Renal cortical epithelial cell (primary cell): ENCODE data around the gene IL31RA. TPM values are rescaled to one million over a fixed set of nuclear protein-coding genes. Genes with fewer than 3 reads are reported as not detected.
"Not testable (repeated sequence)": the region's sequence is repeated elsewhere in the genome, so short reads cannot be mapped to it uniquely, and the experiment has no call there.

Source experiments
- DNase-seq: peaks from one replicate; pipeline ENCODE4 v3.0.0-alpha.2; 2011; ENCODE audit warnings: low read depth
- total RNA-seq: library from RNA; depleted of rRNA; stranded (reverse); fragments of >200 nt; gene quantifications from 2 replicates; pipeline ENCODE4 v1.2.3, GENCODE V29; 2014

The IL31RA gene
- 1.0 and 1.2 TPM in 2 replicates for total RNA-seq

DNA sequence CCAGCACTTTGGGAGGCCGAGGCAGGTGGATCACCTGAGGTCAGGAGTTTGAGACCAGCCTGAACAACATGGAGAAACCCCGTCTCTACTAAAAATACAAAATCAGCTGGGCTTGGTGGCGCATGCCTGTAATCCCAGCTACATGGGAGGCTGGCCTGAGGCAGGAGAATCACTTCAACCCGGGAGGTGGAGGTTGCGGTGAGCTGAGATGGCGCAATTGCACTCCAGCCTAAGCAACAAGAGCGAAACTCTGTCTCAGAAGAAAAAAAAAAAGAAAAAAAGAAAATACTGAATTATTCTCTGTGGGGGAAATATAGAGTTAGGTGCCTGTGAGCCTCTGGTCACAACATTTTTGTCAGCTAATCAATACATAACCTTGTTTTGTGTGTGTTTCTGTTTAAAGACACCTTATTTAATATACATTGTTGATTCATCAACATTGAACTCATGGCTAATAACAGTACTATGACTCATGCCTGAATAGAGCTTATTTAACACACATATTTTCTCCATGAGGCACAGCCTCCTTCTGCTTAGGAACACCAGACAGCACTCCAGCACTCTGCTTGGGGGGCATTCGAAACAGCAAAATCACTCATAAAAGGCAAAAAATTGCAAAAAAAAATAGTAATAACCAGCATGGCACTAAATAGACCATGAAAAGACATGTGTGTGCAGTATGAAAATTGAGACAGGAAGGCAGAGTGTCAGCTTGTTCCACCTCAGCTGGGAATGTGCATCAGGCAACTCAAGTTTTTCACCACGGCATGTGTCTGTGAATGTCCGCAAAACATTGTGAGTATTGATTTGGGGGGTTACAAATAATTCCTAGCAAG is at the start of gene IL31RA:
IL31RA (plus strand) TSS at position 519 of the 836 bp plus-strand sequence; CDS start at position 733, 214 bp downstream.
- peak; percentile 94 for DNase-seq

DNA sequence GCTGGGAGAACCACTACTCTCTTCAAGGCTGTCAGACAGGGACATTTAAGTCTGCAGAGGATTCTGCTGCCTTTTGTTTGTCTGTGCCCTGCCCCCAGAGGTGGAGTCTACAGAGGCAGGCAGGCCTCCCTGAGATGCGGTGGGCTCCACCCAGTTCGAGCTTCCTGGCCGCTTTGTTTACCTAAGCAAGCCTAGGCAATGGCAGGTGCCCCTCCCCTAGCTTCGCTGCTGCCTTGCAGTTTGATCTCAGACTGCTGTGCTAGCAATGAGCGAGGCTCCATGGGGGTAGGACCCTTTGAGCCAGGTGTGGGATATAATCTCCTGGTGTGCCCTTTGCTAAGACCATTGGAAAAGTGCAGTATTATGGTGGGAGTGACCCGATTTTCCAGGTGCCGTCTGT is 42.3 kb upstream of the IL31RA start:
- not testable (repeated sequence) for DNase-seq

DNA sequence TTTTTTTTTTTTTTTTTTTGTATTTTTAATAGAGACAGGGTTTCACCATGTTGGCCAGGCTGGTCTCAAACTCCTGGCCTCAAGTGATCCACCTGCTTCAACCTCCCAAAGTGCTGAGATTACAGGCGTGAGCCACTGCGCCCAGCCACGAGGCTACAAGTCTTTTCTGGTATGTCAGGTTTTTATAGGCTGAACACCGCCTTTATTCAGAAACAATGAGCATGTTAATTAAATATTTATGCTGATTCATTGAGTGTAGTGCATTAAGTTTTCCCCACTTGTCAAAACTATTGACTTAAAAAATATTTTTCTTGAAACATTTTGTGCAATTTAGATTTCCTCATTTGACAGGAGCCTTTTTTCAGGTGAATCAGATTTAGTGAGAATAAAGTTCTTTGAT is 35.2 kb upstream of the IL31RA start:
- DNase-seq, result not testable (repeated sequence)

DNA sequence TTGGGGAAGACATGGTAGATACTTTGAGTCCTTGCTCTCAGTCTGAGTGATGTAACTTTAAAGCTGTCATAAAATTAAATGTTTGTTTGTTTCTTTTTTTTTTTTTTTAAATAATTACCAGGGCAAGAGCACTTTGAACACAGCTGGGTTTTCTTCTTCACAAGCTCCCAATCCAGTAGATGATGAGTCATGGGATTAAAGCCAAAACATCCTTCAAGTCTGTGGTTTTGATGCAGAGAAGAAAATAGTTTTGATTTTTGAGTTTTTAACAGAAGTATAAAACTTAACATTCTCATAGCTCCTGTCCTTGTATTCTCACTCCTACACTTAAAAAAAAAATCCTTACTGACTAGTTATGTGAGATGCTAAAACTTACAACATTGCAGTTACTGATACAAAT is 34.8 kb upstream of the IL31RA start:
- DNase-seq, result peak; percentile 81

DNA sequence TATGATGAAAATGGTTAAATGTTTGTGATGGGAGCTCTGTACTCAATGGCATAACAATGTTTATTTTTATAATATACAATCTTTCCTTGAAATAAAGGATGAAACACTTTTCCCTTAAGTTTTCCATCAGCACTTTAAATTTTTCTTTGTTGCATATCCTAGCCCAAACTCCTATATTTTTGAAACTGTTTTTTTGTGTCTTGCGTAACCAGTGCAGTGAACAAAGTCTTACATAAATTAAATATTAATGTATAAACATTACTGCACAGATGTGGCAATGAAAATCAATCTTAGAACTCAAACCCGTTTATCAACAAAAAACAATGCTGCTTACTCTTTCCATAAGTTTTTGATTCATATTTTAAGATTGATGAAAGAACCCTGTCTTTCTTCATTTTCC is 34.1 kb upstream of the IL31RA start:
- no peak for DNase-seq

DNA sequence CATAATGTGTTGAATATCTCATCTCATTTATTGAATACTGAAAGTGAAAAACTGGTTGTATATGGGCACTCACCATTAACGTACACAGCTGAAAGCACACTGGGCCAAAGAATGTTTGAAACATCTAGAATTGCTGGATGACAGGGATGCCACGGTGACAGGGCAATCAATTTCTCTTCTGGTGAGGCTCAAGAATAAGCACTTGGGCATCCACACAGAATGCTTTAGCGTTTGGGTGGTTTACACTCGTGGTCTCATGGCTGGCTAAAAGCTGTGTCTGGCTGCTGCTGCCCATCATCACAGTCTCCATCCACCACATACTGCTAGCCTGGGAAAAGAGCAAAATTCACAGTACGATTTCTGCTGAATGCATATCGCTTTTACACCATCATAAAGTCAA is 30.7 kb upstream of the IL31RA start:
- no peak for DNase-seq

DNA sequence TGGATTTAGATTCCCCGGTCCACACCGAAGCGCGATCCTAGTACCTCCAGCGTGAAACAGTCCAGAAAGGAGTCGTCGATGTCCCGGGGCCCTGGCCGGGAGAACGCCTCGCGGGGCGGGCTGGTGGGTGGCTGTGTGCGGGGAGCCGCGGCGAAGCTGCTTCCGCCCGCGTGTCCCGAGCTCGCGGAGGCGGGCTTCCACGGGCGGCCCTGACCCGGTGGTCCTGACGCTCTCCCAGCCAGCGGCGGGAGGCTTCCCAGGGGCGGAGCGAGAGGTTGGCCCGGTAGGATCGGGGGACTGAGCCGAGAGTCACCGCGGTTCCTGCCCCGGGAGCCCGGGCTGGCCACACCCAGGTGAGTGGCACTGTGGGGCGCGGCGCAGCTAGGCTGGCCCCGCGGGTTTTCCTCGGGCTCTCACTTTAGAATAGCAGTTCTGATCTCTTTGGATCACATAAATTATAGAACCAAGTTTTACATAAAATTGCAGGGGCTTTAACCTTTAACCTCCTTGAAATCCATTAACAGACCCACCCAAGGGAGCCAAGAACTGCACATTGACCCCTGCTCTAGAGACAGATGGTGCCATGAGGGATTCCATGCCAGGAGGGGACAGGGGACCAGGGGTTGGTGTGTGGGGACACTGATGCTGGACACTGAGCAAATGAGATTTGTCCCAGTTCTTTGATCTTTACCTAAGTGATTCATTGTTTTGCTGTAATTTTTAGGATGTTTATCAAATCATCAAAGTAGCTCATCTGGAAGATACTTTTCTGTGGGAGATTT is 29.2 kb upstream of the IL31RA start:
- DNase-seq, result no peak

DNA sequence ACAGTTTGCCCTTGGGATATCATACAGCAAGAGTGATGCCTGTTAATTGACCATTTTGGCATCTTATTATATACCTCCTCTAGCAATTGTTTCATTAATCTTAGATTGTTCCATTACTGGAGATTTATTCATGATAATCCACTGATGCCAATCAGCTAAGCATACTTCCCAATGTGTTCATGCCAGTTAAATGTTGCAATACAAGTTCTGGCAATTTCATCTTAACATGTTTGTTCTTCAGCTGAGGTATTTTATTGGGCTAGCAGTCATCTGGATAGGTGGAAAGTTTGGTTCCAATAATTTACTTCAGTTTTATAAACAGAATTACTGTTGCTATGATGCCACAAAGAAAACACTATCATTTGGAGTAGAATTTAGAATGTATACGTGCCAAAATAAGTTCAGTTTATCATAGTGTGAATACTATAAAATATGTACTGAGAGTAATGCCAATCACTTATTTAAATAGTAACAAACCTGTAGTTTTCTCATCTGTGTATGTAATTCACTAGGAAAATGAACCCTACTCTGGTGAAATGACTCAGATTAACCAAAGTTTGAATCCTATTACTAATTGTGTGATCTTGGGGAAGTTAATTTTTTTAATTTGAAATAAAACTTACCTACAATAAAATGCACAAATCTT is 27.9 kb upstream of the IL31RA start:
- DNase-seq, result no peak

DNA sequence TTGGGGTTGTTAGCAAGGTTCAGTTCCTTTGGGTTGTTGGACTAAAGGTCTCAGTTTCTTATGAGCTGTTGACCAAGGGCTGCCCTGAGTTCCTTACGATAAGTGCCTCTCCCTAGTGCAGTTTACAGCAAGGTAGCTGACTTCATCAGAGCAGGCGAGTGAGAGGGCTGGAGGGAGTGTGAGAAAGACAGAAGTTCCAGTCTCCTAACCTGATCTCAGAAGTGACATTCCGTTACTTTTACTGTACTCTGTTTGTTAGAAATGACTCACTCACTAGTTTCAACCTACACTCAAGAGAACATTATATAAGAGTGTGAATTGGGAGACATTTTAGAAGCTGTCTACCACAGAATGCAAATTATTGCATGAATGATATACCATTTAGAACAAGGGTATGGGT is 21.2 kb upstream of the IL31RA start:
- DNase-seq, result no peak

DNA sequence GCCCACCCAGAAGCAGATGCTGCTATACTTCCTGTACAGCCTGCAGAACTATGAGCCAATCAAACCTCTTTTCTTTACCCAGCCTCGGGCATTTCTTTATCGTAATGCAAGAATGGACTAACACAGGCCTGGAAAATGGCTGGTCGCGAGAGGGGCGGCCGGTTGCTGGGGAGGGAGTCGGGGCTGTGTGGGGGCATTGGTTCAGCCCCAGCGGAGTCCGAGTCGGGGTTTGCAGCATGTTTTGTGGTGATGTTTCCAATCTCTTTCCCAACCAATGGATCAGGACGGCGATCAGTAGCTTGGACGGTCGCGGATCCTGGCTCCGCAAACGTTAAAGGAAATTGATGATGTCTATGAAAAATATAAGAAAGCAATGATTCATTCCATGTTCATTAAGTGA is 18.7 kb upstream of the IL31RA start:
- no peak for DNase-seq

DNA sequence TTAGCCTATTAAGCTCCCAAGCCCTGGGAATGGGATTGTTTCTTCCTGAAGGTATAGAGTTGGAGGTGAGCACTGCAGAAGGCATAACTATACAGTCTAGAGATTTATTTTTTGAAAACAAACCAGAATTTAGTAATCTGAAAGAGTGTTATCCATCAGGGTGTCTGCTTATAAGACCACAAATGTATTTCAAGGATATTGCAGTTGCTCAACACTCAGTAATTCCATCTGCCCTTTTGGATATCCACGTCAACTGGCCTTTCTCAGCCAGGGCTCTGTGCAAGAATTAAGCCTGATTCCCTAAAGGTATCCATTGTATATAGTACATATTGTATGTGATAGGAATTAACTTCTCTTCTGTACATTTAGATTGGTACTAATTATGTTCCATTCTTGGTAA is 15.0 kb upstream of the IL31RA start:
- no peak for DNase-seq

DNA sequence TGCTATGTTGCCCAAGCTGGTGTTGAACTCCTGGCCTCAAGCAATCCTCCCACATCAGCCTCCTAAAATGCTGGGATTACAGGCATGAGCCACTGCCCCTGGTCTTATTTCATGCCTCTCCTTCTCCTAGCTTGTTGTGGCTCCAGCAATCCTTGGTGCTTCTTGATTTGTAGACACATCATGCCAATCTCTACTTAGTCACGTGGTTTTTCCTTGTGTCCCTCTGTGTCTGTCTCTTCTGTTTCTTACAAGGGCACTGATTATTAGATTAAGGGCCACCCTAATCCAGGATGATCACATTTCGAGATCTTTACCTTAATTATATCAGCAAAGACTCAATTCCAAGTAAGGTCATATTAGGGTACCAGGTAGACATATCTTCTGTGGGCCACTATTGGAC is 9.2 kb upstream of the IL31RA start:
- DNase-seq, result no peak

DNA sequence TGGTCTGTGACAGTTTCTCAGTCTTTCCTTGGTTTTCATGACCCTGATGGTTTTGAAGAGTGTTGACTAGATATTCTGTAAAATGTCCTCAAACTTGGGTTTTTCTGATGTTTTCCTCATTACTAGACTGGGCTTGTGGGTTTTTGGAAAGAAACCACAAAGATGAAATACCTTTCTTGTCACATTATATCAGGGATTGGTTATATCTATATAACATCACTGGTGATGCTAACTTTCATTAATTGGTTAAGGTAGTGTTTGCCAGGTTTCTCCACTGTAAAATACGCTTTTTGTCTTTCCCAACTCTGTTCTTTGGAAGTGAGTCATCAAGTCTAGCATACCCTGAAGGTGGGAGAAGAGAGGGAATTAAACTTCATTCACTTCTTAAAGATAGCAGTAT is 3.3 kb upstream of the IL31RA start:
- DNase-seq, result peak; percentile 46

DNA sequence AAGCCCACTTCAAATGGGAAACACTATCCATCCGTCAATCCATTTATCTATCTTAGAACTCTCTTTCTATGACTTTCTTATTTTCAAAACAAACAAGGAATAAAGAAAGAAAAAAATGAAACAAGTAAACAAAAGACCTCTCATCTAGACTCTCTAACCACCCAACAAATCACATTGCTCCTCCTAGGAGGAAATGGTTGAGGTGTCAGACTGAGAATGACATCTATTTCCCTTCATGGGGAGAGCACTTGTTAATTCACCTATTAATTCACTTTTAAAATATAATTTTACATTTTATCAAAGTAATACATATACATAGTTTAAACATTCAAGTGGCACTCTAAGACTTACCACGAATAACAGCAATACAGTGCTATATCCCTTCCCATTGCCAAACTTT is 2.4 kb upstream of the IL31RA start:
- no peak for DNase-seq

DNA sequence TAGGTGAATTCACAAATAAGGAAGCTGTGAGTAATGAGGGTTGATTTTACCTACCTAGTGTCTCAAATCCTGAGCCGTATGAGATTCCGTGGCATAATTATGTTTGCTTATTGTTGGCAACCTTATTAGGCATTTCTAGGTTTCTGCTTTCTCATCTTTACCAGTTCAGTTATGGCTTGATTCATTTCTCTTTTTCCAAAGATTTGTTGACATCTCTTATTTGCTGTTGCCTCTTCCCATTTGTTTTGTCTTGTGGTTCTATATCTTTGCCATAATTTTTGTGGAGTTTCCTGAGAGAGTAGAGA is 470 bp downstream of the IL31RA start:
- no peak for DNase-seq

DNA sequence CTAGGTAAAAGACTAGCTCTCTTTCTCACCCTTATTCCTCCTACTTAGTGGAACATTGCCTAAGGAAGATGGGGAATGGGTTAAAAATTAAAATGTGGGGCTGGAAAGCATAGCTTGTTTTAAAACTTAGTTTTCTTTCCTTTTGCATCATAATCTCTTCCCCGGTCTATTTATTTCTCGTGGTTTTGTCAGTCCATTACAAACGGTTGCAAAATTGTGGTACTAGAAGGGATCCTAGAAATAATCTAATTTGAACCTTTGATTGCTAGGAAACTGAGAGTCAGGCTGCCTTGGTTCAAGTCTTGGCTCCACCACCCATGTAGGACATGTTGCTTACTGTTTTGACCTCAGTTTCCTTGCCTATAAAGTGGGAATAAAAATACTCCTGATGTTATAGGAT is 1.3 kb downstream of the IL31RA start:
- DNase-seq, result peak; percentile 73

DNA sequence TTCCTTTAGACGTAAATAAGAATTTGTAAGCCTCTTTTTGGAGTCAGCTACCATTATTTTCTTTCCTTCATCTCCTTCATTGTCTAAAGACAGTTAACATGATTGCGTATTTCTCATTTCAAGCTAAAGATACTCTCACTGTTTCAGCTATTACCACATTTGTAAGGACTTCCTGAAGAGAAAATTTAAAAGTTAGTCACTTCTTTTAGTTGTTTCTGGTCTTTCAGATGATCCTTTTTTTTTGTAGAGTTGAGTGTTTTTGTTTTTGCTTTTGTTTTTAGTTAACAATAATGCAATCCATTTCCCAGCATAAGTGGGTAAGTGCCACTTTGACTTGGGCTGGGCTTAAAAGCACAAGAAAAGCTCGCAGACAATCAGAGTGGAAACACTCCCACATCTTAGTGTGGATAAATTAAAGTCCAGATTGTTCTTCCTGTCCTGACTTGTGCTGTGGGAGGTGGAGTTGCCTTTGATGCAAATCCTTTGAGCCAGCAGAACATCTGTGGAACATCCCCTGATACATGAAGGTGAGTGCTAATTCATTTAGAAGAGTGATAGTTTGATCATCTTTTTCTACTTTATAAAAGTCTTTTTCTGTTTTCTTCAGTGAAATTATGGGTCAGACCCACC is 2.0 kb downstream of the IL31RA start:
- DNase-seq, result no peak

DNA sequence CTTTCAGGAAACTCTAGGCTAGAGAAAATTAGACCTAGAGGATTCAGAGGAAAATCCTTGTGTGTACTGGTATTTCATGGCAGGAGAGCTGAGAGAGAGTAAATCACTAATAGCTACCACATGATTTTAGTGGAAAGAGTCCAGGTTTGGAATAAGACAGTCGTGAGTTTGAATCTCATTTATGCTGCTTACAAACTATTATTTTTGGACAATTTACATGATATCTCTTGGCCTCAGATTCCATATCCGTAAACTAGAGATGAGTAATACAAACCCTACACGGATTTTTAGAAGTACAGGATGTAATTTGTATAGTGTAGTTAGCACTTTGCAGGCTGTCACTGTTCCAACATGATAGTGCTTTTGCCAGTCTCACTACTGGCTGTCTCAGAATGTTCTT is 2.7 kb downstream of the IL31RA start:
- DNase-seq, result no peak

DNA sequence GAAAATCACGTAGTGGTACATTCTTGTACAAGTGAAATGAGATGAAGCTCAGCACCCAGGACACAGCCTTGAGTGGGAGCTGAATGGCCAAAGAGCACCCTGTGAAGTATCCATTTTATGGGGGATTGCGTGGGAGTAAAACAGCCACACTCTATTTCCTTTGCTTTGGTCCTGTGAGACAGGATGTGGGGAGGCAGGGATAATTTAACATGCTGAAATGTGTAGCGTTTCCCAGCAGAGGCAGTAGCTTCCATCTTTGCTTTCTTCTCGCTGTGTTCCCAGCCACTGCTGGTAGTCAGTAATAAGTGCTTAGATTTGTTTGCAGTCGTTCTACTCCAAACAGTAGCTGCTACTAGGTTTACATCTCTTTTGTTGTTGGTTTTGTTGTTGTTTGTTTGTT is 4.4 kb downstream of the IL31RA start:
- no peak for DNase-seq

DNA sequence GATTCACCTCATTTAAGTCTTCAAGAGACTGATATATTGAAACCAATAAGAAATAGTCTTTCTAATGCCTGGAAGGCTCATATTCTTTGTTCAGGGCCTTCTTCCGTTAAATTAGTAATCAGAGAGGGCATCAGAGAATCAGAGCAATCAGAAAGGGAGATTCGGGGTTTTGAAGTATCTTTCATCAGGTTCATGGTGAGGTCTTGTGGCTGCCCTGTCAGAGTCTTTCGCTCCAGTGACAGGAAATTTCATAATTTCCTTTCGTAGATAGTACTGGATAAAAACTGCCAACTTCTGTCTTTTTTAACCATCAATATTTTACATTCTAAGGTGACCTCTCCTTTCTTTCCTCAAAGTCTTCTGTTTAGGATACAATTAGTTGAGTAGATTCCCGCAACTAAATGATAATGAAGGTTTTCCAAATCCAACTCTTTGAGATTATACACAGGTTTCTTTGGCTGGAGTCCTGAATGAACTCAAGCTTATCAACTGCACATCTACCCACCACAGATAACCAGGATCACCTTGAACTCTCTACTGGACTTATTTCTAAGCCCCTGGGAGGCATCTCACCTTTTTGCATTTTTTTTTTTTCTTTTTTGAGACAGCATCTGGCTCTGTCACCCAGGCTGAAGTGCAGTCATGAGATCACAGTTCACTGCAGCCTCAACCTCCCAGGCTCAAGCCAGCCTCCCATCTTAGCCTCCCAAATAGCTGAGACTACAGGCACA is 5.5 kb downstream of the IL31RA start:
- no peak for DNase-seq

DNA sequence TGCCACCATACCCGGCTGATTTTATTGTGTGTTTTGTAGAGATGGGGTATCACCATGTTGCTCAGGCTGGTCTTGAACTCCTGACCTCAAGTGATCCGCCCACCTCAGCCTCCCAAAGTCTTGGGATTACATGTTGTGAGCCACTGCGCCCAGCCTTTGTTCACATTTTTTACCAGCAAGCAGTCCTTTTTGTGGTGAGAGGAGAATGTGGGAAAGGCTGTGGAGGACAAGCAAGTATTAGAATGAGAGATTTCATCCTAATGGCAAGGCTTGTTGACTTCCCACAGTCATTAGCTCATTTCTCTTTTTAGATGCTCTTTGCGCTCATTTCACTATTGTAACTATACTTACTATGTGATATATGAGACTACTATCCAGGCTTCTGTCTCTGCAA is 6.1 kb downstream of the IL31RA start:
- peak; percentile 31 for DNase-seq

DNA sequence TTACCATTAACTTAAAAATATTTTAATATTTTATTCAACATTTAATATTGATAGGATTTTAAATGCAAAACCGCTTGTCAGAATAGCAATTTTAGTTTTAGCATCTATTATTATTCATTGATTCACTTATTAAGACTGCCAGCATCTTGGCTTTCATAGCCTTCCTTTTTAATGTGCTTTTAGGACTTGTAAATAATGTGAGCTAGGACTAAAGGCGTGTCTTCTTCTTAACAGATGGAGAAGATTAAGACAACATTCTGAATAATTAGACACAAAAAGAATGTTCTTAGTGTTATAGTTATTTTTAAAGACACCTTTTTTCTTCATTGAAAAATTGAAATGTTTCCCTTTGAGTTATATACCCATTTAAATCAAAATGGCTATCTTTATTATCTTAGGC is 6.9 kb downstream of the IL31RA start:
- DNase-seq, result no peak
